HG02970 (cell line): ENCODE results near the gene SLC38A3.

Source experiments
- ATAC-seq: cut with Tn5 transposase; IDR thresholded peaks from one replicate; pipeline ENCODE4 v1.9.1; 2021; ENCODE audit warnings: mild to moderate bottlenecking, moderate library complexity, moderate number of reproducible peaks; ENCODE audit not compliant: unreplicated experiment, low FRiP score

The SLC38A3 gene

DNA sequence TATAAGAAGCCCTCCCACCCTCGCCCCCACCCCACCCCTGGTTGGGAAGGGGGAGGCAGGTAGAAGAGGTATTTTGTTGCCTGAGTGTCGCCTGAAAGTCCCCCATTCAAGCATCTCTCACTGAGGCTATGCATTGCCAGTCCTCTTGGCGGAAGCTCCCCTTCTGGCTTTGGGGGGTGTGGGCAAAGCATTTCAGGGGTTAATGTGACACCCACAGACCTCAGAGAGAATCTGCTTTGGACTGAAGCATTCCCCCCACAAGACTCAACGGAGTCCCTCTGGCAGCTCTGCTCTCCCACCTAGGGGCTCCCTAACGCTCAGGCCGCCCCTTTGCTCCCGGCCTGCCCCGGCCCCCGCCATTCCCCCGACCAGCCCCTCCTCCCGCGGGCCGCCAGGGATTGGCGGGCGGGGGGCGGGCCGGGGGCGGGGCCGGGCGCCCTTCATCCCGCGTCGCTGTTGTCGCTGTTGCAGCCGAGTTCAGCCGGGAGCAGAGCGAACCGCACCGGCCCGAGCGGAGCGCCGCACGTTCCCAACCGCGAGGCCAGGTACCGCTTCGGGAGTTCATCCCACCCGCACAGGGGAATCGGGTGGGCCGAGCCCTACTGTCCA is at the start of gene SLC38A3:
Gene SLC38A3 (plus strand): TSS at position 468 of the 609 bp plus-strand sequence. CDS start 8,929 bp downstream, outside the sequence.
- ATAC-seq: no peak

DNA sequence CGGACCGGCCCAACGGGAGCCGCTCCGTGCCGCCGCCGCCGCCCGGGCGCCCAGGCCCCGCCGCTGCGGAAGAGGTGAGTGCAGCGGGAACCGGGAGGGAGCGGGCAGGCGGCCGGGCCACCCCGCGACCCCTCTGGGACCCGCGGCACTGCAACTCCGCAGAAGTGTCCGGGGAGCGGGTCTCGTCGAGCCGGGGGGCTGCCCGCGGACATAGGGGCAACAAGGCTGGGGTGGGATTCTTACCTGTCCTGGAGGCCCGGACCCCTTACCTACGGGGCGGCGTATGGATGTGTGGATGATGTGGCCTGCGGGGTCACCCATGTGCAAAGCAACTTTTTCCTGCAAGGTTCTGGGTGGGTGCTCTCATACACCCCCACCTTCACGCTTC is 49.6 kb upstream of the SLC38A3 start:
- no peak for ATAC-seq

DNA sequence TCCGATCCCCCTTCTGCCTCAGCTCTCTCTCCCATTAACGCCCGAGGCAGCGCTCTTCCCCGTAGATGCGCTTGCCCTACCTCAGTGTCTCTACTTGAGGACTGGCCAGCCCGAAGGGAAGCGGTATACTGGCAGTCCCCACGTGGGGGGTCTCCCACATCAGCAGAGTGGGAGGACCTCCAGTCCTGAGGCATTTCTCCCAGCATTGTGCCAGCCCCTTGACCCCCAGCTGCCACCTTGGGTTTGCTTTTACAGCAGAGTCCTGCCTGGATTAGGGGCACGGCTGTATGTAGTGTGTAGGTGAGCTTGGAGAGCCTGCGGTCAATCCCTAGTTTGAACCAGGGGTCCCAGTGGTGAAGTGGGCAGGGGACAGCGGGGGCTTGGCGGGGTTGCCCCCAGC is 49.2 kb upstream of the SLC38A3 start:
- ATAC-seq: no peak

DNA sequence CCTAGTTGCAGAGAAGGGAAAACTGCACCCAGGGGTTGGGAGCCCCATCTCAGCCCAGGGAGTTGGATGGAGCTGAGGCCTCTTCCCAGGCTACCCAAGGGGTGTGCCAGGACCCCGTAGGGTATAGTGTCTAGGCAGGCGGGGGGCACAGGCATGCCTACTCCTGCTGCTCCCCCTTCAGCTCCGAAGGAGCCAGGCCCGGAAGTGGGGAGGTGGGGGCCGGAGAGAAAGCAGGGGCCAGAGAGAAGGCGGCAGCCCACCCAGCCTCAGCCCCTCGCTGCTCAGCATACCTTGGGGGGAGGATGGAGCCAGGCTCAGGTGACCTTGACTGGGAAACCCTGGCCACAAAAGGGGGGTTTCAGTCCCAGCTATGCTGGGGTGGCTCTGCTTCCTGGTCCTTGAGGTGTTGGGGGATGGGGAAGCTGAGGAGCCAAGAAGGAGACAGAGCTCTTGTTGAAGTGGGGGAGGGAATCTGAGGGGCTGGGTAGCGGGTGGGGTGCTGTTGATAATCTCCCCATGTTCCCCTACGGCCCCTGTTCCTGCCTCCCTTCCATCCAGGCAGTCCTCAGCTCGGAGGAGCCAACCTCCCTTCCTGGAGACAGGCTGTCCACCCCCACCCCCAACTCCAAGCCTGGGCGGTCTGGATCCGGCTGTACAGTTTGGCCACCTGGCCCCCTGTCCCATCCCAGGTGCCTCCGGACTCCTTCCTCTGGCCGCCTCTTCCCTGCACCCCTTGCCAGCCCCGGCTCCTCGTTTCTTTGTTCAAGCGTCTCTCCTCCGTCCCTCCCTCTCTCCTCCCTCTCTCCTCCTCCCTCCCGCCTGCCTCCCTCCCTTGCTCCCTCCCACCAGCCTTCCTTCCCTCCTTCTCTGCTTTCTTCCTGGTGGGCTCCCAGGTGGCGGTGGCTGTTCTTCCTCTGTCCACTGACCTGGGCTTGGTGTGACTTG is 48.2 kb upstream of the SLC38A3 start:
- no peak for ATAC-seq

DNA sequence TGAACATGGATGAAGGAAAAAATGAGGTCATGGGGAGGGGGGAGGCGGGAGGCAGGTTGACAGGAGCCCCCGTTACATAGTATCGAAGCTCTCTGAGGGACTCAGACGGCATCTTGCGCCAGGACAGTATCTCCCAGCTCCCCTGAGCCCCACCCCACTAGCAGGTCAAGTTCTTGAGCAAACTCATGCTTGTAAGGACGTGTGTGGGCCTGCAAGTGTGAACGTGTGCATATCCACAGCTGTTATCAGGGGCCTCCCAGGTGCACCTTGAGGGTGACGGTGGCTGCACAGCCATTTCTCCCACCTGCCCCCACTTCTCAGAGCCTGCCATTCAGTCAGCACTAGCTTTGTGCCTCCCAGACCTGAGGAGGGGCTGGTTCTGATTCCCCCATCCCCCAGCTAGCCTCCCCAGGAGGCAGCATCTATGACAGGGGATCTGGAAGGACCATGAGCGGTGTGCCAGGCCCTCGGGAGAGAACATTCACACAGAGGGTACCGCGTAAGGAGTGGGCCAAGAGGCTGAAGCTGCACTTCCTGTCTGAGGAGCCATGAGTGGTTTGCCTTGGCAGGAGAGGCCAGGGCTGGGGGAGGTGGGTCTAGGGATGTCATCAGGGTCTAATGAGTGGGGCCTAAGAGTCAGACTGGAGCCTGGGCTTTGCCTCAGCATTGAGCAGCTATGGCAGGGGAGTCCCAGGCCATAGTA is 47.1 kb upstream of the SLC38A3 start:
- no peak for ATAC-seq

DNA sequence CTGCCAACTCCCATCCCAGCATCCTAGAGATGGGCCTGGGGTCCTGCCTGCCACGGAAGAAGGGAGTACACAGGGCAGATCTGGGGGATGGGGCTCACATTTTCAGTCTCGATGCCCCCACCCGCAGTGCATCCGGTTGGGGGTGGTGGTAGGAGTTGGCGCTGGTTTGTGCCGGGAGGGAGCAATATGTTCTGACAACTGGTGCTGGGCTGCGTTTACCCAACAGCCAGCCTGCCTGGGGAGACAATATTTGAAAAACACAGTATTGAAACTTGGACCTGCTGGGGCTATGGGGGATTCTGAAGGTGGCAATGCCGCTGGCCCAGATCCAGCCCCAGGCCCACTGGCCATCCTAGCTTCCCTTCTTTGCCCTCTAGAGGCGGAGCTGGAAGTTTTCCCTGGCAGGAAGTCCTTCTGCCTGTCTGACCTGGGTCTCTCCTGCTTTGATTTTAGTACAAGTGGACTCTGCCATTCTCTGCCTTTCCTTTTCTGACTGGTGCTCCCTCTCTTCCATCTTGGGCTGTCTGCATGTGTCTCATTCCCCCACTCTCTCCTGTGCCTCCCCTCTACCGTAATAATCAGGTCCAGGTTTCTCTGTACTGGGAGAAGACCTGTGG is 46.4 kb upstream of the SLC38A3 start:
- no peak for ATAC-seq

DNA sequence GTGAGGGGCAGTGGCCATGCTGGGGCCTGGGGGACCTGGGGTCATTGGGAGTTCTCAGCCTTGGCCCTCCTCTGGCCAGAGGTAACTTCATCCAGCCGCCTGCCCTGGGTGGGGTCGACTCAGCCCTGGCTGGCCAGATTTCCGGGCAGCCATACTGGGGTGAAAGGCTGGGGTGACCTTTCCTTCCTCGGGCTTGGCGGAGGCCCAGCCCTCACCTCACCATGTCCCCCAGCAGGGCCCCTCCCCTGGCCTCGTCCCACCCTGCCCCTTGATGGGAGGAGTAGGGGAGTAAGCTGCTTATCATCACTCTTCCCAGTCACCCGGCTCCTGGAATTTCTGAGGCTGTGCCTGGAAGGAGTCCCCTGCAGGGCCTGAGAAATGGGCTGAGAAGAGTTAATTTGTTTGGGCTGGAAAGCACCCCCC is 44.5 kb upstream of the SLC38A3 start:
- no peak for ATAC-seq

DNA sequence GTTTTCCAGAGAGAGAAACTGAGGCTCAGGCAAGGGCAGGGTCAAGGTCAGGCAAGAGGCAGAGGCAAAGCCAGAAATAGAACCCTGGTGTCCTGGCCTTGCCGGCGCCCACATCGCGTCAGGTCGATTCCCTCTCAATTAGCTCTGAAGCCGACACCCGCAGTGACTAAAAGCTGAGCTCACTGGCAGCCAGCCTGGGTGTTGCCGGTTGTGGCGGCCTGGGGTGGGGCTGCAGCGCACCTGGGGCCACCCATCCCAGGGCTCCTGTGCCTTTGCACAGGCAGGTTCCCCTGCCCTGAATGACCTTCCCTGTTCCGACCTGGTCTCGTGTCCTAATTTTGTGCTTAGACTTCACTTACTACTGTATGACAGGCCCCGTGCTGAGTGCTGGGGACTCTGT is 43.8 kb upstream of the SLC38A3 start:
- ATAC-seq: no peak

DNA sequence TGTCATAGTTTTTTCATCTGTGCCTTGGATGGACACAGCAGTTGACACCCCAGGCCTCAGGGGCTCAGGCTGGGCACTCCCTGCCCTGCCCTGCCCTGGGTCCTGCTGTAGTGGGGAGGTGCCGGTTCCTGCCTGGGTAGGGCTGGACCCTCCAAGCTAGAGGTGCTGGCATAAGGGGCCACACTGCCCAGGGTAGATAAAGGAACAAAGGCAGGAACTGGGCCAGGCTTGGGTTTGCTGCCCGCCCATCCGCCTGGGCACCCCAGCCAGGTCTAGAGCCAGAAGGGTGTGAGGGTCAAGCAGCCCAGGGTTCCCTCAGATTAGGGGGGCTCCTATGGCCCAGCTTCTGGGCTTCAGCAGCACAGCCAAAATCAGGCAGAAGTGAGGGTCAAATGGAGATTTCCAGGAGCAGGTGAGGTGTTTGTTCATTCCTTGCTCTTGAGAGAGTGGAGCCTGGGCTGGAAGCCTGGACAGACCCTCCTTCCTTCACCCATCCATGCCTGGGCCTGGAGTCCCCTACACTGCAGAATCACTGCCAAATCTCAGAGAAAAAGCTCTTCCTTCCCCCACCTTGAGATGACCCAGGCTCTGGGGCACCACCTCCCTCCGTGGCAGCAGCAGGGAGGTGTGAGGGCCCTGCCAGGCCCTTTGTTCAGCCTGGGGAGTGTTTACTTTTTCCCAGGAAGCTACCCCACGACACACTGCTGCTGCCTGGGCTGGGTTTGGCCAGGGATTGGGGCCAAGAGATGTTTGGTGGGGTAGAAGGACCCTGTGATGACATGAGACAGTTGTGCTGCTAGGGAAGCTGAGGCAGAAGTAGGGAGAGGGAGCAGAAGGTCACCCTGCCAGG is 42.8 kb upstream of the SLC38A3 start:
- no peak for ATAC-seq

DNA sequence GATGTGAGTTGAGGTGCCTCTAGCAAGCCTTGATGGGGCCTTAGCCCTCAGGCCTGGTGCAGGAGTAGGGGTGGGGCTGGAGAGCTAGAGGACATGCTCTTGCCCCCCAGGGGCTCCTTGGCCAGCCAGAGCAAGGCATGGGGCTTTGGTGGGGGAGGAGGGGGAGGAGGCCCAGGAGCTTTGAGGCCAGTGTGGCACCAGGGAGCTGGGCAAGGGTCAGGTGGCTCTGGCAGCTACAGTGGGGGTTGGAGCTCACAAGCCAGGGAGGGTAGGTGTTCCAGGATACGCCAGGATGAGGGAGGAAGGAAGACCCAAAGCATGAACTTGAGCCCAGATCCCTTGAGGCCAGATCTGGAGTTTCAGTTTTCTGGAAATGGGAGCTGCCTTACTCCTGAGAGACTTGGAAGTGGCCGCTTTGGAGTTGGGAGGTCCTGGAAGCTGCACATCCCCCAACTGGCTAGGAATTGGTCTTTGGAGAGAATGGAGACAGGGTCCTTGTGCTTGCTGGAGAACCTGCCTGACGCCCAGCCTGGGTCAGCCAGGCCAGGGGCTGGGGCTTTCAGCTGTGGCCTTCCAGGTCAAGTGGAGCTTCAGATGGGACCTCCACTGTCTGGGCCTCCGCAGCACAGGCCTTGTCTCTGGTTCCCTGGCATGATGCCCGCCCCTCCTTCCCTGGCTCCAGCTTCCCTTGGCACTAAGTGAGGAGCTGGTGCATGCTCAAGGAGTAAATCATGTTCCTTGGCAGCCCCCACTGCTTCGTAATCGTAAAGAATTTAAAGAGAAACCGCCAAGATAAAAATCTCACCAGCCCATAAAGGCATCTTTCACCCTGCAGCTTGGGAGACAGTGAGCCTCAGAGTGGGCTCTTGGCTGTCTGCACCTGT is 41.3 kb upstream of the SLC38A3 start:
- no peak for ATAC-seq

DNA sequence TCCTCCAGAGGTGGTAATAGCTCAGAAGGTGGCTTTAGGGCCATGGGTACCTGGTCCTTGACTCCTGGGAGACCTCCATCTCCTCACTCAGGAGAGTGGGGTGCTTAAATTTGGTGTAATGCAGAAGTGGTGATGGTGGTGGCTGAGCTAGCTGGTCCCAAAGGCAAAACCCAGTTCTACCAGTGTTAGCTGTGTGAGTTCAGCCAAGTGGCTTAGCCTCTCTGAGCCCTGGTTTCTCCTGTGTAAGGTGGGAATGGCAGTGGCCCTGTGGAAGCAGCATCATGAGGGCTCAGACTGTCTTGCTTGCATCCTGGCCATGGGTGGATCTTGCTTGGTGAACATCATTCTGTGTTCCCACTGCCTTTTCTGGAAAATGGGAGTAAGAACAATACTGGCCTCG is 40.6 kb upstream of the SLC38A3 start:
- ATAC-seq: no peak

DNA sequence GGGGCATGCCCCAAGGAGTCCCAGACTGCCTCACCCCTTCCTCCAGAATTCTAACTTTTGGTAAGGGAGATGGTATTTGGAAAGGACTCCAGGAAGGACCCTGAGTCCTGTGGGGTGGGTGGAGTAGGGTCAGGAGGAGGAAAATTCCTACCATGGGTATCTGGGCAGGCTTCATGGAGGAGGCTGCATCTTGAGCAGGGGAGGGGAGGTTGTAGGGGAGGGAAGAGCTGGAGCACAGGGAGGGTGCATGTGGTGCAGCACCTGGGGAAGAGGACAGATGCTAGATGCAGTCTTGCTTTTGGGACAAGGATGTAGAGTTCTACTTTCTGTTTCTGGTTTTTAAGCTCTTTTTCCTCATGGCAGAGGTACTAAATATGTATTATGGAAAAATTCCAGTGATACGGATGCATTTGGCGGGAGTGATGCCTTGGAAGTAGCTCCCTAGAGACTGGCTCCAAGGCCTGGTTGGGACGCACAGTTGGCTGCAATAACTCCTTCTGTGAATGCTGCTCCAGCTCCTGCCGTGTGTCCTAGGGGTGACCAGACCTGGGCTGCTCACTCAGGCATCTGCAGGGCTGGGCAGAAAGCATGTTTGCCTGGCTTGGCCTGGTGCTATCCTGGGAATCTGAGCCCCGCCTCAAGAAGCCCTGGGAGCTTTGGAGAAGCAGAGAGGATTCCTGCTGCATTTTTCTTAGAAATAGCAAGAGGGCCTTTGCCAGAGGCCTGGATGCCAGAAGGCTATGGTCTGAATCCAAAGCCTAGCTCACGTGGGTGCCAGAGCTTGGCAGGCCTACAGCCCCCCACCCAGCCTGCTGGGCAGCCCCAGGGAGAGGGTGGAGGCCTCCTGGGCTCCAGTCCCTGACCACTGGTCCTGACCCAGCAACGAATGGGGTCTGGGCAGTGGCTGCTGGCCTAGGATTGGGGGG is 39.8 kb upstream of the SLC38A3 start:
- no peak for ATAC-seq

DNA sequence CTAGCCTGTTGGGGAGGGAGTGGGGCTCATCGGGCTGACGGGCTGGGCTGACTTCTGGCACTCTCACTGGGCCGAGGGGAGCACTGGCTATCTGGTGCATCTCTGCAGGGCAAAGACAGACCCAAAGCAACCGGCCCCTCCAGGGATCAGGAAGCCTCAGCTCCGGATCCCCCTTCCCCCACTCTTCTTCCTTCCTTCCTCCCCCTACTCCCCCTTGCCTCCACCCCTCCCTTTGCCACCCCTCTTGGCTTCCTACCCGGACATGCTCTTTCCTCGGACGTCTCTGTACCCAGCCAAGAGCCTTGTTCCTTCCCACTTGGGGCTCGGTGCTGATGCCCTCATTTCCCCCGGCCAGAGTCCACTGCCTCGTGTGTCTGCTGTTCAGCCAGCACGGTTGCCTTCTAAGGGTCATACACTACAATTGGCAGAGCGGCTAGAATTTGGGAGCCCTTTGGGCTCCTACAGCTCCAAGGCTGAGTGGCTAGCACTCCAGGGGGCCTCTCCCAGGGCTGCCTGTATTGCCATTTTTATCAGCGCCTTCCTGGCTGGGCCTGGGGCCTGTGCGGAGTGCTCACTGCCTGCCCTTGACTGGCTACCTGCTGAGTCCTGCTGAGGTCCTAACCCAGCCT is 39.0 kb upstream of the SLC38A3 start:
- ATAC-seq: no peak

DNA sequence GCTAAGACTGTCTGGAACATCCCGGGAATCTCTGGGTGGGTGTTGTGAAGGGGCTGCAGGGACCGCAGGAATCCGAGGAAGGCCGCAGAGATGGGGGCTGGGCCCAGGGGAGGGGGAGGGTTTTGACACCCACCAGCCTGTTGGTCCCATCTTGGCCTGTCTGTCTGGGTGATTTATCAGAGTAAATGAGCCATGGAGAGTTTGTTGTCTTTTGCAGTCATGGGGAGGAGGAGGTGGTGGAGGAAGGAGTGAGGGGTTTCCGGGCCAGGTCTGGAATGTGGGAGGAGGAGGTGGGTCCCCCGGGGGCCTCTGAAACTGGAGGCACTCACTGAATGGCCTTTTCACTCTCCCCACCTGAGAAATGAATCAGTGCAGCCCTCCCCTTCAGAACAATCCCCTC is 38.5 kb upstream of the SLC38A3 start:
- no peak for ATAC-seq

DNA sequence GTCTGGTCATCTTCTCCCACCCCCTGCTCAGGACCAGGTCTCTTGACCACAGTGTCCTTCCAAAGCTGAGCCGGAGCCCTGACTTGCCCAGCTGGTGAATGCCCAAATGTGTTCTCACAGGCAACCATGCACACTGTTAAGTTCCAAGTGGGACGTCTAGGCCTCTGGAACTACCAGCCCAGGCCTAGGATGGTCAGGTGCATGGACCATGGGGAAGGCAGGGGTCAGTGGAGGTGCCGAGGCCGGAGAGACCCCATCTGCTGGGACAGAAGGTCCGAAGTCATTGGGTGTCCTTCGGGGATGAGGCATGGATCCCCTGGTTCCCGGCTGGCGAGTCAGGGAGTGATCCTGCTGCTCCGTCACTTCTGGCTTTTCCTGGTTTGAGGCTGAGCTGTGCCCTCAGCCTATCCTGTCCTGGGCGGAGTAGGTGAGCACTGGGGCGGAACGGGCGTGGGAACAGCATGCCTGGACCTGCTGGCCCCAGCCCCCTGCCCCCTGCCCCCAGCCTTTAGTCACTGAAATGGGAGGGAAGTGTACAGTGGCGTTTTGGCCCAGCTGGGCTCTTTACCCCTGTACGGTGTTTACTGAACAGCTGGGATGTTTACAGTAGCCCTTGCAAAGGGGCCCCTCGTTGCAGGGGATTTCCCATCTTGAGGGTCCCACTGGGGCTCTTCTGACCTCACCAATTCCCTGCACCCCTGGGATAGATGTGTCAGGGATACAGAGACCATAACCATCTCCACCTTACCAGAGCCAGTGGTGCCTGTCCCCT is 37.8 kb upstream of the SLC38A3 start:
- no peak for ATAC-seq

DNA sequence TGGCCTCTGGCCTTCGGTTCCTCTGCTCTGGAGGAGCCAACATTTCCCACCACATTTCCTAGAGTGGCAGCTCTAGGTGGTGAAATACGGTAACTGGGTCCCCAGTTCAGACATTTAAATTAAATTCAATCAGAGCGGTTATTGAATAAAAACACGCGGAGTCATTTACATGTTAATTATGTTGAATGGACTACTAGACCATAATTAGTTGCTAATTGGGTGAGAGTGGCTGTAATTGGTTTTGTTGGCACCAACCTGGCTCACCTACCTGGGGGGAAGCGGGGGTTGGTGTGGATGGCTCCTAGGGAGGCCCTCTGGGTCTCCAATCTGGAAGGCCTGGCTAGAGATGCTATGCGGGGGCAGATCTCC is 37.2 kb upstream of the SLC38A3 start:
- no peak for ATAC-seq

DNA sequence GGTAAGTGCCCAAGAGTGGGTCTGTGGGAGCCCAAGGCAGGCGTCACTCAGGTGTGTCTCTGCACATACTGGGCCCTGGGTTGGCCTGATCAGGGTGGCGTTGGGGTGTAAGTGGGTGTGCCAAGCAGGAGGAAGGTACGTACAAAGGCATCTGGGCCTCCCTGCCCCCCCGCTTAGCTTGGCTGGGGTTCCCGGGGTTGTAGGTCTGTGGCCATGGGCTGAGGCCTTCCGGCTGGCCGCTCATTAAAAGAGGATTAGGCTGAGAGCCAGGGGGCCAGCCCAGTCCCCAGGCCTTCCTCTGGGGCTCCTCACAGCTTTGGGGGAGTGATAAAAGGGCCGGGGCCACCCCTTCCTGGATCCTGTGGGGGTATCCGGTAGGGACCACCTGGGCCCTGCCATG is 36.7 kb upstream of the SLC38A3 start:
- ATAC-seq: no peak
